ENCODE measurements around the gene RBM25.
"Not testable (repeated sequence)": the region's sequence is repeated elsewhere in the genome, so short reads cannot be mapped to it uniquely, and the experiment has no call there.

RBM25 gene

DNA sequence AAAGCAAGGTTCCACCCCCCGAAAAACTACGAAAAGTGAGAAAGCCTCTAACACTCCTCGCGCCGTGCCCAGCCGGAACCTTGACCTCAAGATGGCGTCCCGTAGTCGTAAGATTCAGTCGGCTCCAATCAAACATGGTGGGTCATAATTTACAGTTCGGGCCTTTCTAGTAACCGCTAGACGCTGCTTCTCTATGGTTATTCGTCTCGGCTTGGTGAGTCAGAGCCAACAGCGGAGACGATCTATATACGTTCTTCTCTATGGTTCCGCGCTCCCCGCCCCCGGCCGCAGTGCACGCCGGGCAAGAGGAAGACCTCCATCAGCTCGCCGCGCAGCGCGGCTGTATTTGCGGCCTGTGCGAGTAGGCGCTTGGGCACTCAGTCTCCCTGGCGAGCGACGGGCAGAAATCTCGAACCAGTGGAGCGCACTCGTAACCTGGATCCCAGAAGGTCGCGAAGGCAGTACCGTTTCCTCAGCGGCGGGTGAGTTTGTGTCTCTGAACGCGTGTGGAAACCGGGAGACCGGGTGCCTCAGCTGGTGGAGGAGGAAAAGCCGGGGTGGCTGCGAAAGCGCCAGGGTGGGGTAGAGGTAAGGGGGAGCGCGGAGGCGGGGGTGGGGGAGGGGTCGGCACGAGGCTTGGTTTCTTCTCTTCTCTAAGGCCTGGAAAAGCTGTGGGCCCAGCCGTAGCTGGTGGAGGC is at the start of gene RBM25:
Gene RBM25, plus strand, starts transcription at position 311 of the 698 bp plus-strand sequence. CDS start 13,108 bp downstream, outside the sequence.
- H3K4me3 ChIP-seq (ENCODE audit: low read length) = peak within 1 kb of the TSS; percentile 95
- peak; percentile 99 for DNase-seq (ENCODE audit: low read depth)
- TF ChIP-seq, protein P1, sequence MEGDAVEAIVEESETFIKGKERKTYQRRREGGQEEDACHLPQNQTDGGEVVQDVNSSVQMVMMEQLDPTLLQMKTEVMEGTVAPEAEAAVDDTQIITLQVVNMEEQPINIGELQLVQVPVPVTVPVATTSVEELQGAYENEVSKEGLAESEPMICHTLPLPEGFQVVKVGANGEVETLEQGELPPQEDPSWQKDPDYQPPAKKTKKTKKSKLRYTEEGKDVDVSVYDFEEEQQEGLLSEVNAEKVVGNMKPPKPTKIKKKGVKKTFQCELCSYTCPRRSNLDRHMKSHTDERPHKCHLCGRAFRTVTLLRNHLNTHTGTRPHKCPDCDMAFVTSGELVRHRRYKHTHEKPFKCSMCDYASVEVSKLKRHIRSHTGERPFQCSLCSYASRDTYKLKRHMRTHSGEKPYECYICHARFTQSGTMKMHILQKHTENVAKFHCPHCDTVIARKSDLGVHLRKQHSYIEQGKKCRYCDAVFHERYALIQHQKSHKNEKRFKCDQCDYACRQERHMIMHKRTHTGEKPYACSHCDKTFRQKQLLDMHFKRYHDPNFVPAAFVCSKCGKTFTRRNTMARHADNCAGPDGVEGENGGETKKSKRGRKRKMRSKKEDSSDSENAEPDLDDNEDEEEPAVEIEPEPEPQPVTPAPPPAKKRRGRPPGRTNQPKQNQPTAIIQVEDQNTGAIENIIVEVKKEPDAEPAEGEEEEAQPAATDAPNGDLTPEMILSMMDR (IDR thresholded peaks at IDR 0.05; ENCODE audit: insufficient read depth, low read depth, low read length, missing control alignments) = no peak

DNA sequence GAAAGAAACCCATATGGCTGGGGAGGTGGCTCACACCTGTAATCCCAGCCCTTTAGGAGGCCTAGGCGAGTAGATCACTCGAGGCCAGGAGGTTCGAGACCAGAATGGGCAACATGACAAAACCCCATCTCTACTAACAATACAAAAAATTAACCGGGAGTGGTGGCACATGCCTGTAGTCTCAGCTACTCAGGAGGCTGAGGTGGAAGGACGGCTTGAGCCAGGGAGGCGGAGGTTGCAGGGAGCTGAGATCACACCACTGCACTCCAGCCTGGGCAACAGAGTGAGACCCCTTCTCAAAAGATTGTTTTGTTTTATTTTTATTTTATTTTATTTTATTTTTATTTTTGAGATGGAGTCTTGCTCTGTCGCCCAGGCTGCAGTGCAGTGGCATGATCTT is 47.1 kb upstream of the RBM25 start:
- DNase-seq (ENCODE audit: low read depth); H3K4me3 ChIP-seq (ENCODE audit: low read length): not testable (repeated sequence)

DNA sequence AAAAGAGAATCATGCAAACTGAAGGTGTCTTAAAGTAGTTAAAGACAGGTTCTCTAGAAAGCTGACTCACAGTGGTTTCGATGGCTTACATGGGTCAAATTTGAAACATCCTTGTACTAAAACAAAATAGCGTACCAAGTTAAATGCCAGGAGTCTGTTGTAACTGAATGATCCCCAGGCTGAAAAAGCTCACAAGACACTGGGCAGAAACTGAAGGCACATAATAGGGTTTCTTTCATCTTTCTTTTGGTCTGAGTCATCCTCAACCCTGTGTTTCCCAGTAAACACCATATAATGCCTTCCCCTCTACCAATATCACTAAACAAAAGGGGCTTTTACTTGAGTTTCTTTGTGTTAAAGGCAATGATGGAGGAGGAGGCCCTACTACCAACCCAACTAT is 44.2 kb upstream of the RBM25 start:
- DNase-seq (ENCODE audit: low read depth) = peak; percentile 45
- H3K4me3 ChIP-seq (ENCODE audit: low read length) = no peak overlapping the region
- TF ChIP-seq, protein P1 (IDR thresholded peaks at IDR 0.05; ENCODE audit: insufficient read depth, low read depth, low read length, missing control alignments) = no peak

DNA sequence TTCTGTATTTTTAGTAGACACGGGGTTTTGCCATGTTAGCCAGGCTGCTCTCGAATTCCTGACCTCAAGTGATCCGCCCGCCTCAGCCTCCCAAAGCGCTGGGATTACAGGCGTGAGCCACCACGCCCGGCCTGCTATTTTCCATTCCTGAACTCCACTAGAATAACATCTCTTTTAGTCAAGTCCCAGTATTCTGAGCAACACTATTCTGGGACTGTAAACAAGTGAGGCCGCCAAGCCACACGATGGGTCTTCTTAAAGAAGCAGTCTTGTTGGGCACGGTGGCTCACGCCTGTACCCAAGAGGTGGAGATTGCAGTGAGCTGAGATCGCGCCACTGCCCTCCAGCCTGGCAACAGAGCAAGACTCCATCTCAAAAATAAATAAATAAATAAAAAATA is 42.8 kb upstream of the RBM25 start:
- not testable (repeated sequence) for DNase-seq (ENCODE audit: low read depth); H3K4me3 ChIP-seq (ENCODE audit: low read length)

DNA sequence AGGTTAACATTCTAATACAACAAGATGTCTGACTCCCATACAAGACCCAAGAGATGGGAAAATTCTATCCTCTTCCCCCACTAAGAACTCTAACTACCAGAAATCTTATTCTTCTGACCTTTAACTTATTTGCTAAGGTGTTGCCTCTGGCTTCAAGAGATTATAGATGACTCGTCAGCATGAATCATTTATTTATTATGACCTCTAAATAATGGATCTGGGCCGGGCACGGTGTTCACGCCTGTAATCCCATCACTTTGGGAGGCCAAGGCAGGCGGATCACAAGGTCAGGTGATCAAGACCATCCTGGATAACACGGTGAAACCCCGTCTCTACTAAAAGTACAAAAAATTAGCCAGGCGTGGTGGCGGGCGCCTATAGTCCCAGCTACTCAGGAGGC is 42.3 kb upstream of the RBM25 start:
- peak; percentile 49 for DNase-seq (ENCODE audit: low read depth)
- not testable (repeated sequence) for H3K4me3 ChIP-seq (ENCODE audit: low read length)

DNA sequence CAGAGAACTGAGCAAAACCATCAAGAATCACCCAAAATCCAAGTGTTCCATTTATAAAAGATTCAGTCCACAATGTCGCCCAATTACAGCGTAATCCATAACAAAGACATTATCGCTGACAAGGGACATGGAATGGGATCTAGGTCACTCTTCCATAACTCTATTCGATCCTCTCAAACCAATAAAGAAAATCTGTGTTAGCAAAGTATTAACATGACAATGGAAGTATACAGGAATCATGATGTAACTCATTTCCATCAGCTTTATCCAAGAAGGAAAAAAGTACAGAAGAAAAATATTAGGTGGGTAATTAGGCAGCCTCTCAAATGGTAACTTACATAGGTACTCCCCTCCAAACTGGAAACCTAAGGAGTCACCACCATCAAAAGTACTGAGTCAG is 36.3 kb upstream of the RBM25 start:
- TF ChIP-seq, protein P1 (IDR thresholded peaks at IDR 0.05; ENCODE audit: insufficient read depth, low read depth, low read length, missing control alignments) = no peak
- no peak for DNase-seq (ENCODE audit: low read depth)
- H3K4me3 ChIP-seq (ENCODE audit: low read length) = no peak overlapping the region

DNA sequence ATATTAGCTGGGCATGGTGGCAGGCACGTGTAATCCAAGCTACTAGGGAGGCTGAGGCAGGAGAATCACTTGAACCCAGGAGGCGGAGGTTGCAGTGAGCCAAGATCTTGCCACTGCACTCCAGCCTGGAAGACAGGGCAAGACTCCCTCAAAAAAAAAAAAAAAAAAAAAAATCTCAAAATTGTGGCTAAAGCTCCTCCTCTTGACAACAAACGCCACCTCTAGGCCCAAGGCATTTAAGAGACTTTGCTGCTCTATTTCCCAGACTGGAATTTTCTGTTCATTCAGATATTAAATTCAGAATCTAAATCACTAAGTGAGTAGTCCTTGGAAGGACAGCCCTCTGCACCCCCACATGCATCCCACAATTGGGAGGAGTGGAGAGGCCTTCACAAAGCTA is 32.8 kb upstream of the RBM25 start:
- peak; percentile 22 for DNase-seq (ENCODE audit: low read depth)
- H3K4me3 ChIP-seq (ENCODE audit: low read length) = peak overlapping the region; percentile 76
- TF ChIP-seq, protein P1 (IDR thresholded peaks at IDR 0.05; ENCODE audit: insufficient read depth, low read depth, low read length, missing control alignments) = no peak

DNA sequence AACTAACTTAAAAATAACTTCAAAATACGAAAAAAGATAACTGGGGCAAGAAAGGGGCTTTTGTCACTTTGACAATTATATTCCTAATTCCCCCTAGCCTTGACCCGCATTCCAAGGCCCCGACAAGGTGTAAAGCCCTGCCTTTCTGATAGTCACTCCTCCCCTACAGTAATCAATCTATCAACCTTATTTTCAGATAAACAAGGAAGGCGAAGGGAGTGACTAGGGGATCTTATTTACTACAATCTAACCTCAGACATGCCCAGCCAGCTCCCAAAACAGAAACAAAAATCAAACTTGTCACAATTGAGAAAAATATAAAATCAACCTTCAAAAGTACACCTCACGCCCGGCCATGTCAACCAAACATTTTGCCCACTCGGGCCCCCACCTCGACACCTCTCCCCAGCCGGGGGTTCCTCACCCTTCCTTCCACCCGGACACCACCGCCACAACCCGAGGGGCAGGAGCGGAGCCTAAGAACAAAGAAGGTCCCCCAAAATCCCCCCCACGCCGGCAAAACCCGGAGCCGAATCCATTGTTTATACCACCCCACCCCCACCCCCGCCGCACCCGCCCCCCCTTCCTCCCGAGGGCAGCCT is 32.0 kb upstream of the RBM25 start:
- TF ChIP-seq, protein P1 (IDR thresholded peaks at IDR 0.05; ENCODE audit: insufficient read depth, low read depth, low read length, missing control alignments) = no peak
- no peak for DNase-seq (ENCODE audit: low read depth)
- peak overlapping the region; percentile 76 for H3K4me3 ChIP-seq (ENCODE audit: low read length)

Measured in epithelial cell of esophagus (primary cell).